GM12878 (cell line): ENCODE results near the gene IFRD2. TPM values are rescaled to one million over a fixed set of nuclear protein-coding genes. Genes with fewer than 3 reads are reported as not detected.

ENCODE experiments used
- ATAC-seq: fragments of 200-7000 bp; cut with Tn5 transposase; 3 replicates; pipeline ENCODE4 v1.9.1; 2020; ENCODE audit warnings: mild to moderate bottlenecking, moderate library complexity
- BruUV-seq: library from RNA; stranded (reverse); fragments of 400-500 nt; replicated peaks from 2 replicates; lab custom pipeline; 2021; lab: Mats Ljungman, UMichigan
- CTCF ChIA-PET: fragments of 300-600 bp; sonication (Branson Sonifier 250); formaldehyde crosslinking; extraction: SDS; loops from one replicate; lab custom pipeline; 2021; ENCODE audit warnings: inconsistent platforms; lab: Yijun Ruan, JAX
- POLR2A ChIA-PET: fragments of 350-600 bp; formaldehyde crosslinking; extraction: SDS; loops from one replicate; lab custom pipeline; 2021; ENCODE audit warnings: inconsistent platforms; lab: Charles Lee
- RAD21 ChIA-PET: fragments of 300-600 bp; sonication (Branson Sonifier 250); formaldehyde crosslinking; loops from one replicate; lab custom pipeline; 2023; ENCODE audit warnings: antibody characterized with exemption; ENCODE audit not compliant: unreplicated experiment; lab: Charles Lee
- SMC1A ChIA-PET: fragments of 300-600 bp; sonication (Branson Sonifier 250); formaldehyde crosslinking; loops from one replicate; lab custom pipeline; 2023; ENCODE audit not compliant: unreplicated experiment, uncharacterized antibody; lab: Charles Lee
- DNase-seq: peaks from one replicate; pipeline ENCODE4 v3.0.0-alpha.2; 2011; ENCODE audit warnings: low read depth, low spot score
- FAIRE-seq: peaks from 3 replicates; lab custom pipeline; 2011; peaks lifted over from hg19 to GRCh38; lab: Jason Lieb, UNC
- H2AFZ ChIP-seq: 2 replicates; pipeline ENCODE4 v1.6.0; 2011; ENCODE audit warnings: low read depth, low read length, control low read depth; ENCODE audit not compliant: control insufficient read depth
- H3K27ac ChIP-seq: 2 replicates; pipeline ENCODE4 v1.5.1; 2011; ENCODE audit warnings: control low read depth; ENCODE audit not compliant: control insufficient read depth, insufficient read depth
- H3K27me3 ChIP-seq, 2 experiments: replicated peaks in 1 of 2; 2 replicates each; pipeline versions ENCODE4 v1.6.0 to v1.6.1; 2011; ENCODE audit warnings: low read length in 1 of 2; ENCODE audit not compliant: control insufficient read depth in 2 of 2, insufficient read depth in 2 of 2
- H3K36me3 ChIP-seq, 2 experiments: 2 replicates each; pipeline ENCODE4 v1.5.1; 2011; ENCODE audit warnings: low read length in 1 of 2; ENCODE audit not compliant: control insufficient read depth in 2 of 2, insufficient read depth in 2 of 2
- H3K4me1 ChIP-seq: 2 replicates; pipeline ENCODE4 v1.6.1; 2011; ENCODE audit warnings: mild to moderate bottlenecking, low read length, moderate library complexity, mixed read lengths; ENCODE audit not compliant: control insufficient read depth, insufficient read depth
- H3K4me2 ChIP-seq: 2 replicates; pipeline ENCODE4 v1.6.0; 2011; ENCODE audit warnings: control low read depth; ENCODE audit not compliant: control insufficient read depth, insufficient read depth
- H3K4me3 ChIP-seq: fragments of 200-600 bp; sonication (generic); 2 replicates; pipeline ENCODE4 v1.5.1; 2016
- H3K79me2 ChIP-seq: 2 replicates; pipeline ENCODE4 v1.6.0; 2011; ENCODE audit warnings: low read length; ENCODE audit not compliant: control insufficient read depth, insufficient read depth
- H3K9ac ChIP-seq: 2 replicates; pipeline ENCODE4 v1.8.0; 2011; ENCODE audit warnings: low read length, control low read depth, mixed read lengths; ENCODE audit not compliant: control insufficient read depth, insufficient read depth
- H3K9me3 ChIP-seq: replicated peaks from 3 replicates; pipeline ENCODE4 v1.5.1; 2011; ENCODE audit warnings: mild to moderate bottlenecking, low read length; ENCODE audit not compliant: control insufficient read depth, insufficient read depth
- H4K20me1 ChIP-seq: 2 replicates; pipeline ENCODE4 v1.6.0; 2011; ENCODE audit not compliant: control insufficient read depth, insufficient read depth
- ATF7 ChIP-seq: fragments of 450-650 bp; IDR thresholded peaks from 2 replicates; pipeline ENCODE4 v1.6.1; 2016; ENCODE audit warnings: low read depth, mild to moderate bottlenecking
- BCL11A ChIP-seq: IDR thresholded peaks from 2 replicates; pipeline ENCODE4 v1.6.1; 2011; ENCODE audit warnings: low read depth, low read length
- CREB1 ChIP-seq: IDR thresholded peaks from 2 replicates; pipeline ENCODE4 v1.6.1; 2012; ENCODE audit warnings: low read depth, mild to moderate bottlenecking, inconsistent platforms
- FOXK2 ChIP-seq: fragments of 450-650 bp; IDR thresholded peaks from 2 replicates; pipeline ENCODE4 v1.6.1; 2017; ENCODE audit warnings: mild to moderate bottlenecking, moderate library complexity
- IKZF2 ChIP-seq, 2 experiments: fragments of 450-650 bp; IDR thresholded peaks; 2 replicates each; pipeline ENCODE4 v1.6.1; 2017; ENCODE audit warnings: mild to moderate bottlenecking in 2 of 2, moderate library complexity in 2 of 2
- MAX ChIP-seq: IDR thresholded peaks from 2 replicates; pipeline ENCODE4 v1.6.1; 2012; ENCODE audit warnings: low read depth, low read length, improper control_type of control experiment
- MLLT1 ChIP-seq: fragments of 450-650 bp; IDR thresholded peaks from 2 replicates; pipeline ENCODE4 v1.6.1; 2016; ENCODE audit warnings: mild to moderate bottlenecking
- NFYB ChIP-seq: IDR thresholded peaks from 2 replicates; pipeline ENCODE4 v1.6.1; 2011; ENCODE audit warnings: low read depth, mild to moderate bottlenecking, low read length, improper control_type of control experiment, moderate library complexity; ENCODE audit not compliant: insufficient read depth
- NRF1 ChIP-seq: conservative IDR thresholded peaks from 2 replicates; pipeline ENCODE4 v1.6.1; 2011; ENCODE audit warnings: mild to moderate bottlenecking, low read depth, low read length, improper control_type of control experiment
- PAX8 ChIP-seq: fragments of 450-650 bp; IDR thresholded peaks from 2 replicates; pipeline ENCODE4 v1.6.1; 2017; ENCODE audit warnings: mild to moderate bottlenecking, moderate library complexity
- RAD21 ChIP-seq: IDR thresholded peaks from 2 replicates; pipeline ENCODE4 v1.6.1; 2011; ENCODE audit warnings: mild to moderate bottlenecking, low read depth, low read length, moderate library complexity; ENCODE audit not compliant: insufficient read depth
- SIX5 ChIP-seq: IDR thresholded peaks from 2 replicates; pipeline ENCODE4 v1.6.1; 2011; ENCODE audit warnings: mild to moderate bottlenecking, low read depth, low read length, moderate library complexity; ENCODE audit not compliant: severe bottlenecking
- SMAD5 ChIP-seq: IDR thresholded peaks from 2 replicates; pipeline ENCODE4 v1.6.1; 2016; ENCODE audit warnings: antibody characterized with exemption, low read depth
- SPI1 ChIP-seq: IDR thresholded peaks from 2 replicates; pipeline ENCODE4 v1.6.1; 2011; ENCODE audit warnings: low read depth, mild to moderate bottlenecking, low read length, moderate library complexity, borderline replicate concordance; ENCODE audit not compliant: insufficient read depth
- SUZ12 ChIP-seq: fragments of 200-600 bp; sonication (generic); IDR thresholded peaks from one replicate; pipeline ENCODE4 v1.6.1; 2018; ENCODE audit warnings: antibody characterized with exemption, mild to moderate bottlenecking; ENCODE audit not compliant: unreplicated experiment
- YY1 ChIP-seq: IDR thresholded peaks from 2 replicates; pipeline ENCODE4 v1.6.1; 2011; ENCODE audit warnings: low read depth, mild to moderate bottlenecking, low read length
- ZBED1 ChIP-seq: IDR thresholded peaks from 2 replicates; pipeline ENCODE4 v1.6.1; 2016; ENCODE audit warnings: borderline replicate concordance
- ZBTB40 ChIP-seq: fragments of 450-650 bp; IDR thresholded peaks from 2 replicates; pipeline ENCODE4 v1.6.1; 2016; ENCODE audit warnings: mild to moderate bottlenecking, moderate library complexity, borderline replicate concordance
- whole genome bisulfite sequencing: methylation state at CpG from one replicate; pipeline ENCODE4 v1.1.6; 2016; ENCODE audit warnings: low lambda C conversion rate; ENCODE audit not compliant: insufficient replicate concordance, insufficient coverage; ENCODE audit errors: missing lambda C conversion rate; 5-methylcytosine and 5-hydroxymethylcytosine counted together
- in situ Hi-C: fragments of 300-500 bp; cut with MboI; formaldehyde crosslinking; loops from 9 replicates; pipeline ENCODE4 v1.14.3; 2018; ENCODE audit warnings: mixed read lengths
- intact Hi-C: fragments of 100-400 bp; cut with micrococcal nuclease; formaldehyde crosslinking; loops from one replicate; pipeline ENCODE4 v1.14.2; 2022; ENCODE audit not compliant: unreplicated experiment
- polyA plus RNA-seq, 11 experiments: library from polyadenylated mRNA; depleted of rRNA in 4 of 11; unstranded in 6 of 11; stranded (reverse) in 5 of 11; fragments of >200 nt; fragmentation: Nextera tagmentation in 4 of 11; fragmentation: Illumina TruSeq in 1 of 11; extraction: Ambion mirVana in 4 of 11; extraction: Trizol in 1 of 11; gene quantifications; 1 replicate in 1 of 11; 2 replicates in 10 of 11; pipeline versions ENCODE4 v1.2.1 to v1.2.3, GENCODE V29; 2011 to 2016; ENCODE audit warnings: inconsistent platforms in 2 of 11, missing spikeins in 2 of 11, low read depth in 1 of 11
- total RNA-seq, 4 experiments: library from RNA; depleted of rRNA in 3 of 4; stranded (reverse); fragments of >200 nt in 3 of 4; fragmentation: Illumina TruSeq in 1 of 4; extraction: Trizol in 1 of 4; gene quantifications; 2 replicates each; pipeline versions ENCODE4 v1.2.1 to v1.2.3, GENCODE V29; 2013 to 2021

Gene IFRD2
- total and polyA plus RNA-seq, 10 of the 15 experiments (the other 5 are each of a cell fraction or from before 2014, with no cell fraction given): 19.1 to 153 (median 80.3) TPM

- no TSS peak for BruUV-seq
- ATAC-seq (peak; percentile 65), DNase-seq (no peak), FAIRE-seq (peak; percentile 70)
- no peaks in the 10 kb centered on the region for H3K79me2 ChIP-seq
- 1% methylated on average over 19 of the region's 26 CpGs for WGBS
- in situ Hi-C loops (loop anchor here (5.0 kb wide), 2 partner anchors 77 to 152 kb away; no protein-coding TSS in a partner anchor), intact Hi-C loops (loop anchor here (1.0 kb wide), 1 partner anchor 50 kb away; no protein-coding TSS in a partner anchor)
- CTCF ChIA-PET: interaction anchor here (0.8 to 1.4 kb wide), 7 partner anchors 14 to 50 kb away, joined by 3 to 5 read pairs (median 4); partner anchors contain the start of gene GNAI2
- H3K27ac ChIP-seq: no peak overlapping the region
- RAD21 ChIA-PET: interaction anchor here (0.6 kb wide), 1 partner anchor 47 kb away, joined by 3 read pairs; no protein-coding TSS in a partner anchor
- no peak overlapping the region for H3K4me2 ChIP-seq
- POLR2A ChIA-PET: no interaction called here
- H4K20me1 ChIP-seq: no peaks in the 10 kb centered on the region
- SMC1A ChIA-PET: interaction anchor here (0.8 kb wide), 1 partner anchor 14 kb away, joined by 3 read pairs; no protein-coding TSS in a partner anchor
- H3K36me3 ChIP-seq: no peaks in the 10 kb centered on the region
- peaks cover 7 to 8% of the 10 kb centered on the region in 2 experiments; a peak in 3 of 4 replicates for H3K27me3 ChIP-seq
- no peaks in the 10 kb centered on the region for H3K9me3 ChIP-seq
- H3K4me1 ChIP-seq: peaks cover 6% of the 10 kb centered on the region
- no peak overlapping the region for H3K9ac ChIP-seq
- no peak overlapping the region for H3K4me3 ChIP-seq
- H2AFZ ChIP-seq: 0 out of 2 replicates have a peak overlapping the region, but pooled peaks have one; percentile 7
- TF ChIP-seq CREB1 (peak; percentile 40; the same call in 1 of the 2 replicates), SMAD5 (no peak), YY1 (peak; percentile 19; the same call in 1 of the 2 replicates), RAD21 (peak; percentile 37; the same call in 1 of the 2 replicates), ZBED1 (no peak), MLLT1 (no peak), SPI1 (no peak), ATF7 (peak; percentile 77), PAX8 (no peak), SIX5 (no peak), ZBTB40 (no peak), BCL11A (no peak), NFYB (no peak), SUZ12 (no peak), FOXK2 (no peak), NRF1 (no peak), MAX (no peak), IKZF2 (IDR thresholded peaks at IDR 0.05) (peak in 1 of 2 experiments; percentile 31; a peak in 1 of 4 replicates)
Measured at GRCh38 chr3:50274371-50275104, 17.7 kb downstream of the IFRD2 start.
